AG09309 (cell line): ENCODE data around the gene SPATA2.
A peak's percentile ranks its signal among the peaks of the same experiment; 100 is the strongest.
"Not testable (repeated sequence)": the region's sequence is repeated elsewhere in the genome, so short reads cannot be mapped to it uniquely, and the experiment has no call there.

Source experiments
- DNase-seq: peaks from one replicate; pipeline ENCODE4 v3.0.0-alpha.2; 2010; ENCODE audit warnings: low read depth
- H3K4me3 ChIP-seq: 2 replicates; pipeline ENCODE4 v1.5.1; 2011; ENCODE audit warnings: mild to moderate bottlenecking, low read depth, low read length, moderate library complexity; ENCODE audit not compliant: control insufficient read depth
- CTCF ChIP-seq: IDR thresholded peaks from 2 replicates; pipeline ENCODE4 v1.5.1; 2011; ENCODE audit warnings: mild to moderate bottlenecking, low read depth, low read length, inconsistent platforms; ENCODE audit not compliant: insufficient read depth, control insufficient read depth; ENCODE audit errors: missing control alignments

Gene SPATA2

DNA sequence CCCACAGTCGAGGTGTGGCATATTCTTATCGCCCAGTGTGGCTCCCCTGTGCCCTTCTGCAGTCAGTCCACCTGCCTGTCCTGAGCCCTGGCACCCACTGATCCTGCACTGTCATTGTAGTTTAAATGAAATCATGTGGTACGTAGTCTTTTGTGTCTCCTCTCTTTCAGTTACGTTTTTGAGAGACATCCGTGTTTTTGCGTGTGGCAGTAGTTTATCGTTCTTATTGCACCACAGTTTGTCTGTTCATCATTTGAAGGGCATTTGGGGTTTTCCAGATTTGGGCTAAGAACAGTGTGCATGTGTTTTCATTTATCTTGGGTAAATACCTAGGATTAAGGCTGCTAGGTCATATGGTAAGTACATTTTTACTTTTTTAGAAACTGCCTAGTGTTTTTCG, 49.3 kb downstream of the SPATA2 start:
- peak overlapping the region; percentile 1; the same call in 1 of the 2 replicates for H3K4me3 ChIP-seq
- DNase-seq: peak; percentile 96
- no peak for TF ChIP-seq CTCF

DNA sequence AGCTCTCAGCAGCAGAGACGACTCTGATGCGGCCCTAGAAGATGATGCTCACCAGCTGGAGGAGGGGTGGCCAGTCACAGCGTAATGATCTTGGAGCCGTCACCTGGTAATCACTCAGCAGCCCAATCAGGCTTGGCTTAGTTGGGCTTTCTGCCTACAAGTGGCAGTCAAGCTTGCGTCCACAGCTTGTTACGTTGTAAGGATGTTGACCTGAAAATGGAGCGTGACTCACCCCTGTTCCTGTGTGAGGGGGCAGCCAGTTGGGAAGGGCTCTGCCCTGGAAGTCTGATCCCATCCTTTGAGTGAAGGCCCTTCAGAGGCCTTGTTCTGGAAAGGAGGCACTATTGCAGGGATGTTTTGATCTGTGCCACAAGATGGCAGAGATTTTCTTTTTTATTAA, 49.8 kb downstream of the SPATA2 start:
- DNase-seq: peak; percentile 83
- peak; percentile 11 for TF ChIP-seq CTCF
- H3K4me3 ChIP-seq: no peak overlapping the region

DNA sequence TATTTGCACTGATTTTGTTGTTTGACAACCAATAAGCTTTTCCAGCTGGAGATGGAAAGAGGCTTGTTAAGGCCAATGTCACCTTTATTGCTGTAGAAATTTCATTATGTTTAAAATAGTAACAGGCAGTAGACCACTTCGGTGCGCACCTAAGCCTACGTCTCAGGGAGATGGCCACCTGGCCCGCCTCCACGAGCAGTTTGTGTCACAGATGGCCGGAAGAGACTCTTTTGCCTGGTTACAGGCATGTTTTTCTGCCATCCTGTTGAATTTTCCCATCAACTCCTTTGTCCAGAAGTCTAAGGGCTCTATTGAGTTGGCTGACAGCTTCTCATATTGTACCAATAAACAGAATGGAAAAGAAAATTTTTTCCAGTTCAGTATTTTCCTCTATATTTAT, 51.7 kb downstream of the SPATA2 start:
- no peak for TF ChIP-seq CTCF
- DNase-seq: no peak
- H3K4me3 ChIP-seq: no peak overlapping the region

DNA sequence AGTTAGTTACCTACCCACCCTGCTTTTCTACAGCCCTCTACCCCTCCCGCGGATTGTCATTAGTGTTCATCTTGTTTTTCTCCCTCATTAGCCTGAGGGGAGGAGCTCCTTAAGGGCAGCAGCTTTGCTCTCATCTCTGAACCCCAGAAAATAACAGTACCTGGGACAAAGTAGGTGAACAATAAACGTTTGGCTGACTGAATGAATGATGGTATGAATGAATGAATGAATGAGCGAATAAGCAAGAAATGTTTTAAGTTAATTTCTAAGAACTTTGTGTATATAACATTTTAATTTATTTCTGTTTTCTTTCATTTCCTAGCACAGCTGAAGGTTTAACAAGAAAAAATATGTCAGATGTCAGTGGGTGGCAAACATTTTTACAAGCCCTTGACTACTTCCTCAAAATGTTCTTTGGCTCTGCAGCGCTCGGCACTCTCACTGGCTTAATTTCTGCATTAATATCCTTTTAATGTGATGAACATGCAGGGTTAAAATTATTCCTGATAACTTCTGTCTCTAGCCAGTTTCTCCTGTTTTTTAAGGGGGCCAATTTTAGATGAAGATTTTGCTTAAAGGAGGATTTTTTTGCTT, 52.6 kb downstream of the SPATA2 start:
- no peak for DNase-seq
- no peak for TF ChIP-seq CTCF
- no peak overlapping the region for H3K4me3 ChIP-seq

- not testable (repeated sequence) for DNase-seq, H3K4me3 ChIP-seq
Observed at GRCh38 chr20:49861232-49861631, 54.1 kb downstream of the SPATA2 start.

DNA sequence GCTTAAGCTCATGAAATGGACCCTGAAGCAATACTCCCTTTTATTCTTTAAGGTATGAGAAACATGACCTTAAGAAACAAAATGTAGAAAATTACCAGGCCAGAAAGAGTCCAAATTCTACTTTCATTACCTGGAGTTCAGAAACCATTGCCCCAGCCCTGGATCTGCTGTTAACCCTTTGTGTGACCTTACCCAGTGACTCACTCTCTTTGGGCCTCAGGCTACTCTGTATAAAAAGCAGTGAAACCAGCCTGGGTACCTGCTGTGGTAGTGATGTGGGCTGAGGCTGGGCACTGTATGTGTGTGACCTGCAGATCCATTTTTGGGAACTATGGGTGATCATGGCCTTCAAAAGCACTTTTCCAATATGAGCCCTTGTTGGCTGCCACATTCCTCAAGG, 55.5 kb downstream of the SPATA2 start:
- H3K4me3 ChIP-seq: no peak overlapping the region
- TF ChIP-seq CTCF: no peak
- no peak for DNase-seq

DNA sequence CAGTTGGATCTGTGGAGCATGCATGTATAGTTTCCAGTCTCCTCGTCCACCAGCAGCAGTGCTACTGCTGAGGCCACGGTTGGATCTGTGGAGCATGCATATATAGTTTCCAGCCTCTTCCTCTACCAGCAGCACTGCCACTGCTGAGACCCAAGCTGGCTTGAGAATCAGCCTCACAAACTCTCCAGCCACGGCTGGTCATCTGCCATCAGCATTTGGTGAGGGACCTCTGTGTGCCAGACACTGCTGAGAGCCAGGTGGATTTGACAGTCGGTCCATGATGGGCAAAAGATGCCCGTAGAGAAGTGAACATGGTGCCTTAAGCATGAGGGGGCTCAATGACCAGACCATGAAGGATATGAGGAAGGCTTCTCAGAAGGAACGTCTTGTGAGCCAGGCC, 56.3 kb downstream of the SPATA2 start:
- no peak for DNase-seq
- no peak overlapping the region for H3K4me3 ChIP-seq
- no peak for TF ChIP-seq CTCF
